ENCODE data around the gene KCNH2. TPM values are rescaled to one million over a fixed set of nuclear protein-coding genes. Genes with fewer than 3 reads are reported as not detected.

The KCNH2 gene
- total and polyA plus RNA-seq, 2 of the 13 experiments (the other 11 are each of a cell fraction or from before 2014, with no cell fraction given), result 0.09 to 0.11 TPM

- TF ChIP-seq GABPB1 (CRISPR knock-in tag; IDR thresholded peaks at IDR 0.05) (peak; percentile 73; the same call in 1 of the 2 replicates), NR2C2 (CRISPR knock-in tag; IDR thresholded peaks at IDR 0.05; ENCODE audit: borderline replicate concordance) (no peak), DR1 (CRISPR knock-in tag; IDR thresholded peaks at IDR 0.05) (no peak), BRD4 (CRISPR knock-in tag; IDR thresholded peaks at IDR 0.05) (no peak), HNF1B (CRISPR knock-in tag; IDR thresholded peaks at IDR 0.05) (peak; percentile 60), PRDM4 (CRISPR knock-in tag; IDR thresholded peaks at IDR 0.05; ENCODE audit: borderline replicate concordance) (no peak), ZFP90 (CRISPR knock-in tag; IDR thresholded peaks at IDR 0.05; ENCODE audit: borderline replicate concordance) (no peak), ZNF263 (CRISPR knock-in tag; IDR thresholded peaks at IDR 0.05) (no peak), MAFF (IDR thresholded peaks at IDR 0.05; ENCODE audit: low read depth, low read length) (no peak), ZNF639 (CRISPR knock-in tag; conservative IDR thresholded peaks at IDR 0.05) (no peak), ZNF24 (IDR thresholded peaks at IDR 0.05) (no peak), PRDM10 (CRISPR knock-in tag; IDR thresholded peaks at IDR 0.05; ENCODE audit: low read depth) (0 out of 2 replicates have a peak, but pooled peaks have one; percentile 43), ZNF775 (CRISPR knock-in tag; IDR thresholded peaks at IDR 0.05; ENCODE audit: borderline replicate concordance) (no peak), ARID5B (CRISPR knock-in tag; IDR thresholded peaks at IDR 0.05) (0 out of 2 replicates have a peak, but pooled peaks have one; percentile 29), ZNF776 (CRISPR knock-in tag; IDR thresholded peaks at IDR 0.05) (peak; percentile 87; the same call in 1 of the 2 replicates), ZBTB20 (CRISPR knock-in tag; IDR thresholded peaks at IDR 0.05; ENCODE audit: borderline replicate concordance, low read depth) (no peak)
These were observed 39.9 kb upstream of the KCNH2 start (continued) for GRCh38 chr7:151017953-151018420.

All from HepG2 (cell line).